ENCODE data around the gene TCF7. TPM values are rescaled to one million over a fixed set of nuclear protein-coding genes. Genes with fewer than 3 reads are reported as not detected.

TCF7 gene
- total RNA-seq, 4 donors from 2014 or later = 1.0 to 4.3 (median 2.4) TPM; not detected in 1

GRCh38 chr5:134138416-134139376, 24.2 kb downstream of the TCF7 start:
- Histone ChIP-seq H3K4me1 (no peaks in the 10 kb centered on the region), H3K27ac (no peak overlapping the region), H3K27me3 (no peaks in the 10 kb centered on the region), H3K36me3 (no peaks in the 10 kb centered on the region), H3K4me3 (no peak overlapping the region), H3K9me3 (no peaks in the 10 kb centered on the region)
- intact Hi-C loops (cut with DNase I; ENCODE audit: low total_unique reads) = no loop called here
- peak in 1 of 2 donors; percentile 6 for DNase-seq
- no peak for TF ChIP-seq CTCF (IDR thresholded peaks at IDR 0.05)
- TF ChIP-seq POLR2A (IDR thresholded peaks at IDR 0.05) = no peak

- TF ChIP-seq POLR2A (IDR thresholded peaks at IDR 0.05) = no peak
- no peak for TF ChIP-seq CTCF (IDR thresholded peaks at IDR 0.05)
- Histone ChIP-seq H3K36me3 (no peaks in the 10 kb centered on the region), H3K27ac (no peak overlapping the region), H3K27me3 (no peaks in the 10 kb centered on the region), H3K9me3 (no peaks in the 10 kb centered on the region), H3K4me3 (no peak overlapping the region), H3K4me1 (no peaks in the 10 kb centered on the region)
- intact Hi-C loops (cut with DNase I; ENCODE audit: low total_unique reads) = no loop called here
- DNase-seq = no peak
Measured at GRCh38 chr5:134139377-134139851, 24.9 kb downstream of the TCF7 start.

GRCh38 chr5:134139891-134140469, 25.5 kb downstream of the TCF7 start:
- H3K36me3 ChIP-seq = no peaks in the 10 kb centered on the region
- no peak for DNase-seq
- intact Hi-C loops (cut with DNase I; ENCODE audit: low total_unique reads) = no loop called here

GRCh38 chr5:134140530-134141201, 26.2 kb downstream of the TCF7 start:
- peak; percentile 54 to 56 for DNase-seq
- Histone ChIP-seq H3K4me3 (no peak overlapping the region), H3K27me3 (no peaks in the 10 kb centered on the region), H3K4me1 (no peaks in the 10 kb centered on the region), H3K27ac (no peak overlapping the region), H3K36me3 (no peaks in the 10 kb centered on the region), H3K9me3 (no peaks in the 10 kb centered on the region)
- TF ChIP-seq CTCF (IDR thresholded peaks at IDR 0.05) (peak; percentile 50 to 63 (median 56)), POLR2A (IDR thresholded peaks at IDR 0.05) (no peak)
- intact Hi-C loops (cut with DNase I; ENCODE audit: low total_unique reads) = no loop called here

More at GRCh38 chr5:134139891-134140469, 25.5 kb downstream of the TCF7 start:
- Histone ChIP-seq H3K4me1 (no peaks in the 10 kb centered on the region), H3K4me3 (no peak overlapping the region), H3K9me3 (no peaks in the 10 kb centered on the region), H3K27me3 (no peaks in the 10 kb centered on the region), H3K27ac (no peak overlapping the region)
- no peak for TF ChIP-seq POLR2A (IDR thresholded peaks at IDR 0.05)

GRCh38 chr5:134141331-134142050, 27.0 kb downstream of the TCF7 start:
- no peak for TF ChIP-seq CTCF (IDR thresholded peaks at IDR 0.05)
- DNase-seq = no peak

More at GRCh38 chr5:134141331-134142050, 27.0 kb downstream of the TCF7 start:
- no peaks in the 10 kb centered on the region for H3K36me3 ChIP-seq
- H3K4me1 ChIP-seq = no peaks in the 10 kb centered on the region
- intact Hi-C loops (cut with DNase I; ENCODE audit: low total_unique reads) = no loop called here
- no peak overlapping the region for H3K4me3 ChIP-seq
- no peaks in the 10 kb centered on the region for H3K27me3 ChIP-seq
- H3K27ac ChIP-seq = no peak overlapping the region
- no peaks in the 10 kb centered on the region for H3K9me3 ChIP-seq

Measured in uterus (tissue), 4 donors.